GM23338 (cell line): ENCODE results near the gene NFIA. TPM values are rescaled to one million over a fixed set of nuclear protein-coding genes. Genes with fewer than 3 reads are reported as not detected.

Experiments used
- ATAC-seq: fragments of 200-7000 bp; cut with Tn5 transposase; 3 replicates; pipeline ENCODE4 v1.9.1; 2020
- DNase-seq: peaks from one replicate; pipeline ENCODE4 v3.0.0-alpha.2; 2015; ENCODE audit warnings: low spot score
- H2AFZ ChIP-seq: fragments of 200-600 bp; sonication (generic); 2 replicates; pipeline ENCODE4 v1.8.0; 2016; ENCODE audit warnings: antibody characterized with exemption, mild to moderate bottlenecking, moderate library complexity
- H3F3A ChIP-seq: fragments of 200-600 bp; sonication (generic); replicated peaks from 2 replicates; pipeline ENCODE4 v1.8.0; 2017; ENCODE audit warnings: antibody characterized with exemption, mixed run types, low read depth
- H3K27ac ChIP-seq: fragments of 200-600 bp; sonication (generic); 2 replicates; pipeline ENCODE4 v1.6.1; 2016; ENCODE audit warnings: low read depth
- H3K27me3 ChIP-seq: fragments of 200-600 bp; sonication (generic); 2 replicates; pipeline ENCODE4 v1.8.0; 2016; ENCODE audit warnings: mild to moderate bottlenecking, mixed run types, moderate library complexity; ENCODE audit not compliant: insufficient read depth
- H3K36me3 ChIP-seq: fragments of 200-600 bp; sonication (generic); 2 replicates; pipeline ENCODE4 v1.8.0; 2016; ENCODE audit warnings: mild to moderate bottlenecking; ENCODE audit not compliant: insufficient read depth
- H3K4me1 ChIP-seq: fragments of 200-600 bp; sonication (generic); 2 replicates; pipeline ENCODE4 v1.8.0; 2016; ENCODE audit warnings: mild to moderate bottlenecking, moderate library complexity; ENCODE audit not compliant: insufficient read depth
- H3K4me2 ChIP-seq: fragments of 200-600 bp; sonication (generic); 2 replicates; pipeline ENCODE4 v1.7.1; 2017; ENCODE audit warnings: mixed run types
- H3K4me3 ChIP-seq: fragments of 200-600 bp; sonication (generic); 2 replicates; pipeline ENCODE4 v1.6.1; 2016; ENCODE audit warnings: mixed run types
- H3K79me2 ChIP-seq: fragments of 200-600 bp; sonication (generic); replicated peaks from 2 replicates; pipeline ENCODE4 v1.8.0; 2017; ENCODE audit warnings: mild to moderate bottlenecking; ENCODE audit not compliant: insufficient read depth
- H3K9me2 ChIP-seq: fragments of 200-600 bp; sonication (generic); 2 replicates; pipeline ENCODE4 v1.8.0; 2017; ENCODE audit not compliant: insufficient read depth
- H4K20me1 ChIP-seq: fragments of 200-600 bp; sonication (generic); replicated peaks from 2 replicates; pipeline ENCODE4 v1.8.0; 2017; ENCODE audit warnings: mild to moderate bottlenecking; ENCODE audit not compliant: insufficient read depth
- H3K27ac Mint-ChIP-seq: 2 replicates; pipeline ENCODE4 v1.8.0; 2020; ENCODE audit warnings: inconsistent platforms, mild to moderate bottlenecking, moderate library complexity, mixed read lengths
- H3K27me3 Mint-ChIP-seq: 3 replicates; pipeline ENCODE4 v1.8.0; 2022; ENCODE audit warnings: low read depth, mild to moderate bottlenecking, moderate library complexity, mixed read lengths, inconsistent platforms; ENCODE audit not compliant: insufficient read depth, poor library complexity
- H3K36me3 Mint-ChIP-seq: 3 replicates; pipeline ENCODE4 v1.8.0; 2021; ENCODE audit warnings: low read depth, mild to moderate bottlenecking, inconsistent platforms, moderate library complexity, mixed read lengths
- H3K4me1 Mint-ChIP-seq: 3 replicates; pipeline ENCODE4 v1.8.0; 2020; ENCODE audit warnings: mild to moderate bottlenecking, inconsistent platforms, mixed read lengths
- H3K4me3 Mint-ChIP-seq: 3 replicates; pipeline ENCODE4 v1.8.0; 2021; ENCODE audit warnings: moderate library complexity, mild to moderate bottlenecking, inconsistent platforms, mixed read lengths
- H3K9me3 Mint-ChIP-seq: 3 replicates; pipeline ENCODE4 v1.8.0; 2020; ENCODE audit warnings: moderate library complexity, mild to moderate bottlenecking, inconsistent platforms, mixed read lengths
- CREB1 ChIP-seq: fragments of 250-450 bp; sonication (Bioruptor Pico); IDR thresholded peaks from 2 replicates; pipeline ENCODE4 v1.5.0; 2020; ENCODE audit warnings: low read depth, mild to moderate bottlenecking, moderate library complexity
- CTCF ChIP-seq, 2 experiments: fragments of 200-600 bp in 1 of 2; sonication (generic) in 1 of 2; conservative IDR thresholded peaks; 2 replicates each; pipeline versions ENCODE4 v1.5.1 to v1.6.1; 2016 to 2017; ENCODE audit warnings: antibody characterized with exemption in 2 of 2, low read depth in 2 of 2, mild to moderate bottlenecking in 2 of 2, moderate library complexity in 1 of 2
- ETS1 ChIP-seq: IDR thresholded peaks from 2 replicates; pipeline ENCODE4 v1.6.1; 2016; ENCODE audit warnings: antibody characterized with exemption
- EZH2 ChIP-seq: fragments of 200-600 bp; sonication (generic); IDR thresholded peaks from one replicate; pipeline ENCODE4 v1.8.0; 2017; ENCODE audit warnings: antibody characterized with exemption, mild to moderate bottlenecking, low read depth; ENCODE audit not compliant: unreplicated experiment
- EZH2phosphoT487 ChIP-seq: fragments of 200-600 bp; sonication (generic); IDR thresholded peaks from one replicate; pipeline ENCODE4 v1.8.1; 2018; ENCODE audit warnings: antibody characterized with exemption; ENCODE audit not compliant: unreplicated experiment
- JUNB ChIP-seq: IDR thresholded peaks from one replicate; pipeline ENCODE4 v1.6.1; 2016; ENCODE audit warnings: antibody characterized with exemption; ENCODE audit not compliant: unreplicated experiment
- NANOG ChIP-seq: IDR thresholded peaks from 2 replicates; pipeline ENCODE4 v1.6.1; 2016; ENCODE audit warnings: antibody characterized with exemption, borderline replicate concordance
- POLR2AphosphoS5 ChIP-seq: IDR thresholded peaks from 2 replicates; pipeline ENCODE4 v1.6.1; 2016; ENCODE audit warnings: antibody characterized with exemption, low read depth
- STAT1 ChIP-seq: IDR thresholded peaks from one replicate; pipeline ENCODE4 v1.6.1; 2016; ENCODE audit warnings: antibody characterized with exemption; ENCODE audit not compliant: unreplicated experiment
- ZNF114 ChIP-seq: fragments of 250-450 bp; sonication (Bioruptor Pico); IDR thresholded peaks from 2 replicates; pipeline ENCODE4 v1.5.0; 2020; ENCODE audit warnings: mild to moderate bottlenecking, moderate library complexity
- ZNF331 ChIP-seq: fragments of 250-450 bp; sonication (Bioruptor Pico); IDR thresholded peaks from 2 replicates; pipeline ENCODE4 v1.5.0; 2020; ENCODE audit warnings: low read depth, mild to moderate bottlenecking, moderate library complexity
- ZNF462 ChIP-seq: fragments of 250-450 bp; sonication (Bioruptor Pico); IDR thresholded peaks from 2 replicates; pipeline ENCODE4 v1.5.0; 2020; ENCODE audit warnings: mild to moderate bottlenecking, moderate library complexity
- polyA plus RNA-seq: library from polyadenylated mRNA; unstranded; fragments of >200 nt; fragmentation: Nextera tagmentation; extraction: Ambion mirVana; gene quantifications from 2 replicates; pipeline ENCODE4 v1.2.1, GENCODE V29; 2016
- total RNA-seq: library from RNA; depleted of rRNA; stranded (reverse); fragments of >200 nt; shearing (Covaris generic); gene quantifications from 2 replicates; pipeline ENCODE4 v1.2.3, GENCODE V29; 2014

Gene NFIA
- total and polyA plus RNA-seq, 2 experiments from 2014 or later, result 0.97 to 2.3 TPM

DNA sequence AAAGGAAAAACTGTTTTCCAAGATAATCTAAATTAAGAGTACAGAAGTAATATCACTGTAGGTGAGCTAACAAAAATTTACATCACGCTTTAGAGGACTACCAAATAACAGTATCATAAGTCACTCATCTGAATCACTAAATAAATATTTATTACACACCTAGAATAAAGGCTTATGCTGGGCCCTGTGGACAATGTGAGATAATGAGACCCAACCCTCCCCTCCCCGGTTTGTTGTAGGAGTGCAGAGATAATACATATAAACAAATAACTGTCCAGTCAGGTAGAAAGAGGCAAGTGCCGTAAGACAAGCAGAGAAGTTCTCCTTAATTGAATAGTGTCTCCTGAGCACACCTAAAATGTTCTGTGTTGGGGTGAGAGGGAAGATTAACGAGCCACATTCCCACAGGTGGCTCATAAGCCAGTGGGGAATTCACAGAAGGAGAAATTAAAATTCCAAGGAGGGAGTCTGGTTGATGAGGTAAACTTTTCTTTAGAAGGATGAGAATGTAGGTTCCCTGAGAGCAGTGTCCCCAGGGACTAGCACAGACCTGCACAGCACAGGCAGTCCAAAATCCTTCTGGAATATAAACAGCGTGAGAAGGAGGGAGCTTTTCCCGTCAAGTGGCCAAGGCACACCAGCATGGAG is 241.4 kb downstream of the NFIA start:
- Histone ChIP-seq H3K27ac (no peak overlapping the region), H4K20me1 (no peaks in the 10 kb centered on the region)
- ATAC-seq, result no peak

More for the DNA sequence above, 241.4 kb downstream of the NFIA start:
- no peaks in the 10 kb centered on the region for H3K9me3 Mint-ChIP-seq
- H3K36me3 Mint-ChIP-seq, result no peaks in the 10 kb centered on the region
- Histone ChIP-seq H3F3A (no peaks in the 10 kb centered on the region), H3K79me2 (no peaks in the 10 kb centered on the region), H3K4me2 (no peak overlapping the region), H3K9me2 (no peaks in the 10 kb centered on the region), H3K27me3 (no peaks in the 10 kb centered on the region), H3K4me1 (peaks cover 16% of the 10 kb centered on the region; the same call in 1 of the 2 replicates), H2AFZ (no peak overlapping the region), H3K4me3 (no peak overlapping the region), H3K36me3 (no peaks in the 10 kb centered on the region)
- H3K4me3 Mint-ChIP-seq, result no peak overlapping the region
- no peak for DNase-seq
- H3K27ac Mint-ChIP-seq, result no peak overlapping the region
- peaks cover 18% of the 10 kb centered on the region; the same call in 2 of the 3 replicates for H3K4me1 Mint-ChIP-seq
- peaks cover 4% of the 10 kb centered on the region for H3K27me3 Mint-ChIP-seq
- TF ChIP-seq ETS1 (no peak), JUNB (no peak), POLR2AphosphoS5 (no peak), NANOG (no peak), STAT1 (no peak), ZNF331 (CRISPR knock-in tag) (no peak), EZH2phosphoT487 (no peak), CREB1 (no peak), CTCF (conservative IDR thresholded peaks at IDR 0.05; ENCODE audit: low read depth in 2 of 2) (no peak), ZNF462 (CRISPR knock-in tag) (no peak), ZNF114 (no peak), EZH2 (no peak)
